ENCODE data around the gene LENG9.

Gene LENG9

GRCh38 chr19:54439174-54439851 lies 24.3 kb downstream of the LENG9 start:
- DNase-seq (ENCODE audit: low read depth, low spot score) = no peak

GRCh38 chr19:54436628-54437252 lies 26.8 kb downstream of the LENG9 start:
- DNase-seq (ENCODE audit: low read depth, low spot score) = no peak

GRCh38 chr19:54436031-54436523 lies 27.5 kb downstream of the LENG9 start:
- no peak for DNase-seq (ENCODE audit: low read depth, low spot score)

GRCh38 chr19:54435551-54436016 lies 28.0 kb downstream of the LENG9 start:
- no peak for DNase-seq (ENCODE audit: low read depth, low spot score)

GRCh38 chr19:54434873-54435214 lies 28.7 kb downstream of the LENG9 start:
- DNase-seq (ENCODE audit: low read depth, low spot score) = no peak

- DNase-seq (ENCODE audit: low read depth, low spot score) = no peak
Observed at GRCh38 chr19:54434112-54434872, 29.3 kb downstream of the LENG9 start.

GRCh38 chr19:54433697-54434096 lies 29.9 kb downstream of the LENG9 start:
- DNase-seq (ENCODE audit: low read depth, low spot score) = no peak

GRCh38 chr19:54432144-54432738 lies 31.3 kb downstream of the LENG9 start:
- no peak for DNase-seq (ENCODE audit: low read depth, low spot score)

- DNase-seq (ENCODE audit: low read depth, low spot score) = no peak
Observed at GRCh38 chr19:54431255-54431838, 32.2 kb downstream of the LENG9 start.

- no peak for DNase-seq (ENCODE audit: low read depth, low spot score)
Observed at GRCh38 chr19:54430306-54431254, 33.0 kb downstream of the LENG9 start.

- DNase-seq (ENCODE audit: low read depth, low spot score) = no peak
Observed at GRCh38 chr19:54429545-54430227, 33.9 kb downstream of the LENG9 start.

GRCh38 chr19:54429176-54429495 lies 34.4 kb downstream of the LENG9 start:
- DNase-seq (ENCODE audit: low read depth, low spot score) = no peak

- no peak for DNase-seq (ENCODE audit: low read depth, low spot score)
Observed at GRCh38 chr19:54428323-54429175, 35.0 kb downstream of the LENG9 start.

GRCh38 chr19:54427586-54427985 lies 36.0 kb downstream of the LENG9 start:
- no peak for DNase-seq (ENCODE audit: low read depth, low spot score)

- no peak for DNase-seq (ENCODE audit: low read depth, low spot score)
Observed at GRCh38 chr19:54426291-54426931, 37.2 kb downstream of the LENG9 start.

GRCh38 chr19:54425382-54425723 lies 38.2 kb downstream of the LENG9 start:
- no peak for DNase-seq (ENCODE audit: low read depth, low spot score)

GRCh38 chr19:54424660-54425381 lies 38.8 kb downstream of the LENG9 start:
- no peak for DNase-seq (ENCODE audit: low read depth, low spot score)

- DNase-seq (ENCODE audit: low read depth, low spot score) = no peak
Observed at GRCh38 chr19:54424201-54424600, 39.4 kb downstream of the LENG9 start.
